Measurements from ENCODE around the gene UNC5B.
"Not testable (repeated sequence)": the region's sequence is repeated elsewhere in the genome, so short reads cannot be mapped to it uniquely, and the experiment has no call there.

Gene UNC5B

DNA sequence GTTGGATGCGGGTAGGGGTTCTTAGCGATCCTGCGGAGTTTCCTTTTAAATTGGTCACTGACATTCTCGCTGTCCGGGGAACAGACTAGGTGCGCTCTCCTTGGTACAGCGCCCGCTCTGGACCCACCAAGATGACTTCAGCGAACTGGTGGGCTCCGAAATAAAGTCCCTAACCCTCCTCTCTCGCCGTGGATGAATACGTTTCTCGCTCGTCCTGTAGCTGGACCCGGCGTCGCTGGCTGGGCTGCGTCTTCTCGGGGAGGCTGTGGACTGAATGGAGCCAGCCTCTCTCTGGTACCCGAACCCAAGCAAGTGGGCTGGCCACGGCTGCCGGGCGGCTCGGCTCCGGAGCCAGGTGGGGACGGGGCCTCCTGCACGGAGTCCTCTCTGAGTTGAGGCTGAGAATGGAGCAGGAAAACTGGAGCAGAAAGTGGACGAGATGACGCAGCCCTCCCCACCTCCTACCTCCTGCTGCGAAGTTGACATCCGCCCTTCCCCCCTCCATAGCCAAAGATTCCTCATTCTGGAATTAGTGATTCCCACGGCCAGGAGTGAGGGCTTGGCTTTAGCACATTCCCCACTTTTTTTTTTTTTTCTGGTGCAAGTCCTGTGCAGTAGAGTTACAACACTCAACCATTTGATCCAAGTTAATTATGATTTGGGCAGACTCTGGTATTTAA lies 1.5 kb downstream of the UNC5B start:
- no peaks in the 10 kb centered on the region for H3K9me3 ChIP-seq (ENCODE audit: control insufficient read depth, insufficient read depth, low read length)
- no peaks in the 10 kb centered on the region for H3K36me3 ChIP-seq (ENCODE audit: insufficient read depth, low read length)
- peak overlapping the region; percentile 67 for H3K9ac ChIP-seq (ENCODE audit: low read depth, low read length)
- peaks cover 53% of the 10 kb centered on the region for H3K4me1 ChIP-seq (ENCODE audit: insufficient read depth, low read length)

GRCh38 chr10:71214641-71215559 lies 2.5 kb downstream of the UNC5B start:
- no peaks in the 10 kb centered on the region for H3K9me3 ChIP-seq (ENCODE audit: control insufficient read depth, insufficient read depth, low read length)
- H3K9ac ChIP-seq (ENCODE audit: low read depth, low read length) = peak overlapping the region; percentile 67; the same call in 1 of the 2 replicates
- H3K4me1 ChIP-seq (ENCODE audit: insufficient read depth, low read length) = peaks cover 46% of the 10 kb centered on the region
- no peaks in the 10 kb centered on the region for H3K36me3 ChIP-seq (ENCODE audit: insufficient read depth, low read length)

- Histone ChIP-seq H3K9me3 (ENCODE audit: control insufficient read depth, insufficient read depth, low read length) (no peaks in the 10 kb centered on the region), H3K36me3 (ENCODE audit: insufficient read depth, low read length) (no peaks in the 10 kb centered on the region), H3K4me1 (ENCODE audit: insufficient read depth, low read length) (peaks cover 46% of the 10 kb centered on the region), H3K9ac (ENCODE audit: low read depth, low read length) (0 out of 2 replicates have a peak overlapping the region, but pooled peaks have one; percentile 64)
Measured at GRCh38 chr10:71216363-71216695, 4.0 kb downstream of the UNC5B start.

GRCh38 chr10:71216751-71217265 lies 4.4 kb downstream of the UNC5B start:
- Histone ChIP-seq H3K9me3 (ENCODE audit: control insufficient read depth, insufficient read depth, low read length) (no peaks in the 10 kb centered on the region), H3K9ac (ENCODE audit: low read depth, low read length) (peak overlapping the region; percentile 64), H3K36me3 (ENCODE audit: insufficient read depth, low read length) (no peaks in the 10 kb centered on the region), H3K4me1 (ENCODE audit: insufficient read depth, low read length) (peaks cover 44% of the 10 kb centered on the region)

DNA sequence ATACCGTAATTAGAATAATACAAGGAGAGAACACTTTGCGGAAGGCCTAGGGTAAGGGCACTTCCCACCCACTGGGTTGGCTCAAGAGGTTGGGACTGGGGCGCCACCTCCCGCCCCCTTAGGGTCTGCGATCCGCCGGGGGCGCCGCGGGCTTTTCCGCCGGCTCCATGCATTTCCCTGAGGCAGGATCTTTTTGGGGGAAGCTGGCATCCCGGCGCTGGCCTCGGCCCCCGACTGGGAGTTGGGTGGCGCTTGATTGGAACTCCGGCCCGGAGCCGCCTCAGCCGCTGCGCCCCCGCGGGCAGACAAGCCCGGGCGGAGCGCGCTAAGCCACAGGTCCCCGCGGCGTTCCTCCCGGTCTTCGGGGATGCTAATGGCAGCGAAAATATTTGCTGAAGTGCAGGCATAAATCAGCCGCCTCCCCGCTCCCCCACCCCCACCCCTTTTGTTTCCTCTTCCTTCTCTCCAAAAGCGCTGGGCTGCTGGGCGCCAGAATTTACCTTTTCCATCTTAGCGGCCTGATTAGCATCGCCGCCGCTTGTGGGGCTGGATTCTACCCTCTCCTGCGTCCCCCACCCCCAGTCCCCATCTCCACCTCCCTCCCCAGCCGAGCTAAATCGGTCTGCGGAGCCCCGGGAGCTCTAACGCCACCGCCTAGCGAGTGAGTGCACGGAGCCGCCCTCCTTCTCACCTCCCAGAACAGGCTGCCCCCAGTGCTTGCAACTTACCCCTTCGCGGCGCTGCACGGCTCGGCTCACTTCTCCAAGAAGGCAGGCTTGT lies 5.1 kb downstream of the UNC5B start:
- Histone ChIP-seq H3K4me1 (ENCODE audit: insufficient read depth, low read length) (peaks cover 50% of the 10 kb centered on the region), H3K9ac (ENCODE audit: low read depth, low read length) (peak overlapping the region; percentile 64), H3K36me3 (ENCODE audit: insufficient read depth, low read length) (no peaks in the 10 kb centered on the region)

DNA sequence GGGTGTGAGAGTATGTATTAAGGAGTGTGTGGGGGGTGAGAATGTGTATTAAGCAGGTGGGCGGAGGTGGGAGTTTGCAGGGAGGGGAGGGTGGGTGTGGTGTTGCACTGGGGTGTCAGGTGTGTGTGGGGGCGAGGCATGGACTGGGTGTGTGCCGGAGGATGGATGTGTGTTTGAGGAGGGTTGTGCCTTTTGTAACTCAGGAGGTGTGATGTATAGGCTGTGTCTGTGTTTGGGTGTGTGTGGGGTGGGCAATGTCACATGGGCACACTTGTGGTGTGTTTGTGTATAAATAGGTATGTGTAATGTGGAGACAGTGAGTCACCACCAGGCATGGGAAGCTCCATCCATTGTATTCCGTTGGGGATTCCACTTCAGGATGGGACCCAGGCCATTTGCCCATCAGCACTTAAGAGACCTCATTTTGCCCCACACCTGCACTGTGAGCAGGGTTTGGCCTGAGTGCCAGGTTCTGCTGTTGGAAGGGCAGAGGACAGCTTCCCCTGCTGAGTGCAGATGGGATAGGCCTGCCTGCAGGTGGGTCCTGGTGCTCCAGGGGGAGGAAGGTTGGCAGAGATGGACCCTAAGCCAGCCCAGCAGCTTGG lies 5.8 kb downstream of the UNC5B start:
- no peaks in the 10 kb centered on the region for H3K9me3 ChIP-seq (ENCODE audit: control insufficient read depth, insufficient read depth, low read length)
- no peaks in the 10 kb centered on the region for H3K36me3 ChIP-seq (ENCODE audit: insufficient read depth, low read length)
- peak overlapping the region; percentile 64; the same call in 1 of the 2 replicates for H3K9ac ChIP-seq (ENCODE audit: low read depth, low read length)
- peaks cover 57% of the 10 kb centered on the region for H3K4me1 ChIP-seq (ENCODE audit: insufficient read depth, low read length)

More for the DNA sequence above, 5.1 kb downstream of the UNC5B start:
- no peaks in the 10 kb centered on the region for H3K9me3 ChIP-seq (ENCODE audit: control insufficient read depth, insufficient read depth, low read length)

DNA sequence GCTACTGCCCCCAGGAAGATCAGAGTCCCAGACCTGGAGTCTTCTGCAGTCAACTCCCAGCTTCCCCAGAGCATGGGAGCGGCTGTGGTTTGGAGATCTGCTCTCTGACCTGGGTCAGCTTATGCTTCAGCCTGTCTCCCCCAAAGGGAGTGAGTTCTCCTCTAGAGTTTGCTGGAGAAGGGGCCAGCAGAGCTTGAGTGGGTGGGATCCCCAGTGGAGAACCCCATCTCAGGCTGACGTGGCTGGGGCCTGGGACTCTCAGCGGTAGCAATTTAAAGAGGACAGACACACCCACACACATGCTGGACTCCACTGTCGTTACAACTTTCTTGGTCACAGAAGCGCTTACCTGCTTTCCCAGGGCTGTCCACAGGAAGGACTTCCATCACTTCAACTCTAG lies 6.3 kb downstream of the UNC5B start:
- Histone ChIP-seq H3K4me1 (ENCODE audit: insufficient read depth, low read length) (peaks cover 60% of the 10 kb centered on the region), H3K36me3 (ENCODE audit: insufficient read depth, low read length) (no peaks in the 10 kb centered on the region), H3K9me3 (ENCODE audit: control insufficient read depth, insufficient read depth, low read length) (no peaks in the 10 kb centered on the region), H3K9ac (ENCODE audit: low read depth, low read length) (no peak overlapping the region)

GRCh38 chr10:71219236-71219917 lies 7.0 kb downstream of the UNC5B start:
- H3K9me3 ChIP-seq (ENCODE audit: control insufficient read depth, insufficient read depth, low read length); H3K36me3 ChIP-seq (ENCODE audit: insufficient read depth, low read length); H3K9ac ChIP-seq (ENCODE audit: low read depth, low read length): not testable (repeated sequence)
- peaks cover 57% of the 10 kb centered on the region for H3K4me1 ChIP-seq (ENCODE audit: insufficient read depth, low read length)

GRCh38 chr10:71219918-71220688 lies 7.7 kb downstream of the UNC5B start:
- Histone ChIP-seq H3K9me3 (ENCODE audit: control insufficient read depth, insufficient read depth, low read length) (no peaks in the 10 kb centered on the region), H3K4me1 (ENCODE audit: insufficient read depth, low read length) (peaks cover 51% of the 10 kb centered on the region), H3K36me3 (ENCODE audit: insufficient read depth, low read length) (no peaks in the 10 kb centered on the region), H3K9ac (ENCODE audit: low read depth, low read length) (no peak overlapping the region)

- H3K9me3 ChIP-seq (ENCODE audit: control insufficient read depth, insufficient read depth, low read length) = no peaks in the 10 kb centered on the region
- peaks cover 42% of the 10 kb centered on the region for H3K4me1 ChIP-seq (ENCODE audit: insufficient read depth, low read length)
- no peaks in the 10 kb centered on the region for H3K36me3 ChIP-seq (ENCODE audit: insufficient read depth, low read length)
- no peak overlapping the region for H3K9ac ChIP-seq (ENCODE audit: low read depth, low read length)
Measured at GRCh38 chr10:71220689-71221540, 8.5 kb downstream of the UNC5B start.

DNA sequence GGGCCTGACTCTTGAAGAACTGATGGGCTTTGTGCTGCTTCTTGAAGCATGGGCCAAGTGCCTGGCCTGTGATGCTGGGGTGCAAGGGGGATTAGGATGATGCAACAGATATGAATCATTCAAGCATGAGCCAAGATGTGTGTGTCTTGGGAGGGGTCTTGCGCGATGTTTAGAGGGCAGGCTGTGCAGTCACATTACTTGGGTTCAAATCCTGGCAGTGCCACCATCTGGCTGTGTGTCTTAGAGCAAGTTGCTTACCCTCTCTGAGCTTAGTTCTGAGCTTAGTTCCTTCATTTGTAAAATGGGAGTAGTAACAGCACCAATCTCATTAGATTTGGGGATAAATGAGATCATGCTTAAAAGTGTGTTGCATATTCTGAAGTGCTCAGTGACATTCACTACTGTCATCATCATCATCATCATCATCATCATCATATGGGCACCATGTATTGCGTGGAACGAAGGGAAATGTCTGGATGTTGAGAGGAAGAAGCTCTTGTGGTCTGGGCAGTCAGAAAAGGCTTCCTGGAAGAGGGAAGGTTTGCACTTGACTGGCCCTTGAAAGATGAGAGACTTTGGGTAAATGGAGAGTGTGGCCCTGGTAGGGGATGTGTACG lies 9.3 kb downstream of the UNC5B start:
- H3K36me3 ChIP-seq (ENCODE audit: insufficient read depth, low read length) = no peaks in the 10 kb centered on the region
- H3K9me3 ChIP-seq (ENCODE audit: control insufficient read depth, insufficient read depth, low read length) = no peaks in the 10 kb centered on the region
- no peak overlapping the region for H3K9ac ChIP-seq (ENCODE audit: low read depth, low read length)
- H3K4me1 ChIP-seq (ENCODE audit: insufficient read depth, low read length) = peaks cover 35% of the 10 kb centered on the region
